Activated naive CD8-positive, alpha-beta T cell treated with anti-CD3 and anti-CD28 coated beads for 36 hours (primary cell): ENCODE results near the gene TBC1D22A. TPM values are rescaled to one million over a fixed set of nuclear protein-coding genes. Genes with fewer than 3 reads are reported as not detected.
A peak's percentile ranks its signal among the peaks of the same experiment; 100 is the strongest.

Experiments
- DNase-seq: peaks from one replicate; pipeline ENCODE4 v3.0.0; 2021
- H3K27ac Mint-ChIP-seq: one replicate; pipeline ENCODE4 v1.8.0; 2022; ENCODE audit warnings: mild to moderate bottlenecking, moderate library complexity, mixed read lengths
- H3K27me3 Mint-ChIP-seq: one replicate; pipeline ENCODE4 v1.8.0; 2022; ENCODE audit warnings: mild to moderate bottlenecking, mixed read lengths
- H3K36me3 Mint-ChIP-seq: one replicate; pipeline ENCODE4 v1.8.0; 2021; ENCODE audit warnings: mild to moderate bottlenecking, mixed read lengths
- H3K4me1 Mint-ChIP-seq: one replicate; pipeline ENCODE4 v1.8.0; 2021; ENCODE audit warnings: mixed read lengths
- H3K4me3 Mint-ChIP-seq: one replicate; pipeline ENCODE4 v1.8.0; 2022; ENCODE audit warnings: mild to moderate bottlenecking, moderate library complexity, mixed read lengths
- H3K9me3 Mint-ChIP-seq: one replicate; pipeline ENCODE4 v1.8.0; 2022; ENCODE audit warnings: mixed read lengths
- total RNA-seq, 2 experiments: library from RNA; stranded (reverse); gene quantifications; one replicate each; pipeline ENCODE4 v1.2.3, GENCODE V29; 2021

TBC1D22A gene
- total RNA-seq, 2 experiments from 2014 or later: 42.1 to 42.4 TPM

GRCh38 chr22:46964773-46965550 lies 202.5 kb downstream of the TBC1D22A start:
- no peak for DNase-seq
- Mint-ChIP-seq H3K9me3 (no peaks in the 10 kb centered on the region), H3K4me1 (peaks cover 31% of the 10 kb centered on the region), H3K27ac (no peak overlapping the region), H3K27me3 (no peaks in the 10 kb centered on the region), H3K4me3 (no peak overlapping the region), H3K36me3 (peaks cover 2% of the 10 kb centered on the region)

GRCh38 chr22:46965555-46966494 lies 203.4 kb downstream of the TBC1D22A start:
- peaks cover 39% of the 10 kb centered on the region for H3K4me1 Mint-ChIP-seq

GRCh38 chr22:46966495-46966845 lies 204.0 kb downstream of the TBC1D22A start:
- Mint-ChIP-seq H3K27ac (no peak overlapping the region), H3K4me3 (no peak overlapping the region), H3K36me3 (peaks cover 5% of the 10 kb centered on the region), H3K4me1 (peaks cover 35% of the 10 kb centered on the region), H3K9me3 (no peaks in the 10 kb centered on the region), H3K27me3 (no peaks in the 10 kb centered on the region)
- no peak for DNase-seq

More at GRCh38 chr22:46965555-46966494, 203.4 kb downstream of the TBC1D22A start:
- DNase-seq: no peak
- H3K36me3 Mint-ChIP-seq: peaks cover 5% of the 10 kb centered on the region
- H3K4me3 Mint-ChIP-seq: no peak overlapping the region
- no peaks in the 10 kb centered on the region for H3K27me3 Mint-ChIP-seq
- peak overlapping the region; percentile 46 for H3K27ac Mint-ChIP-seq
- no peaks in the 10 kb centered on the region for H3K9me3 Mint-ChIP-seq

- Mint-ChIP-seq H3K4me1 (peaks cover 31% of the 10 kb centered on the region), H3K27ac (no peak overlapping the region)
These were observed 204.4 kb downstream of the TBC1D22A start for GRCh38 chr22:46966846-46967245.

GRCh38 chr22:46967445-46968358 lies 205.3 kb downstream of the TBC1D22A start:
- Mint-ChIP-seq H3K9me3 (no peaks in the 10 kb centered on the region), H3K4me1 (peaks cover 26% of the 10 kb centered on the region), H3K27ac (no peak overlapping the region), H3K4me3 (no peak overlapping the region), H3K27me3 (no peaks in the 10 kb centered on the region), H3K36me3 (peaks cover 3% of the 10 kb centered on the region)
- DNase-seq: no peak

More at GRCh38 chr22:46966846-46967245, 204.4 kb downstream of the TBC1D22A start:
- Mint-ChIP-seq H3K36me3 (peaks cover 3% of the 10 kb centered on the region), H3K4me3 (no peak overlapping the region), H3K9me3 (no peaks in the 10 kb centered on the region), H3K27me3 (no peaks in the 10 kb centered on the region)
- DNase-seq: no peak

GRCh38 chr22:46968359-46968740 lies 205.9 kb downstream of the TBC1D22A start:
- DNase-seq: no peak
- no peaks in the 10 kb centered on the region for H3K27me3 Mint-ChIP-seq
- H3K27ac Mint-ChIP-seq: no peak overlapping the region
- H3K9me3 Mint-ChIP-seq: no peaks in the 10 kb centered on the region
- H3K4me1 Mint-ChIP-seq: peaks cover 26% of the 10 kb centered on the region
- no peak overlapping the region for H3K4me3 Mint-ChIP-seq
- H3K36me3 Mint-ChIP-seq: peaks cover 3% of the 10 kb centered on the region

- Mint-ChIP-seq H3K4me3 (no peak overlapping the region), H3K36me3 (peaks cover 3% of the 10 kb centered on the region), H3K4me1 (peaks cover 26% of the 10 kb centered on the region), H3K27ac (no peak overlapping the region), H3K9me3 (no peaks in the 10 kb centered on the region), H3K27me3 (no peaks in the 10 kb centered on the region)
- DNase-seq: no peak
These were observed 206.4 kb downstream of the TBC1D22A start for GRCh38 chr22:46968848-46969247.

GRCh38 chr22:46969491-46969890 lies 207.0 kb downstream of the TBC1D22A start:
- peak overlapping the region; percentile 9 for H3K27ac Mint-ChIP-seq
- H3K4me3 Mint-ChIP-seq: no peak overlapping the region
- peaks cover 26% of the 10 kb centered on the region for H3K4me1 Mint-ChIP-seq
- no peaks in the 10 kb centered on the region for H3K9me3 Mint-ChIP-seq
- no peaks in the 10 kb centered on the region for H3K27me3 Mint-ChIP-seq
- DNase-seq: peak; percentile 75
- H3K36me3 Mint-ChIP-seq: peaks cover 7% of the 10 kb centered on the region

- Mint-ChIP-seq H3K27ac (peak overlapping the region; percentile 45), H3K4me1 (peaks cover 26% of the 10 kb centered on the region), H3K9me3 (no peaks in the 10 kb centered on the region), H3K4me3 (no peak overlapping the region), H3K27me3 (no peaks in the 10 kb centered on the region), H3K36me3 (peaks cover 7% of the 10 kb centered on the region)
- DNase-seq: peak; percentile 21
These were observed 207.5 kb downstream of the TBC1D22A start for GRCh38 chr22:46969961-46970360.

GRCh38 chr22:46970411-46971098 lies 208.1 kb downstream of the TBC1D22A start:
- no peaks in the 10 kb centered on the region for H3K27me3 Mint-ChIP-seq
- no peak overlapping the region for H3K4me3 Mint-ChIP-seq
- DNase-seq: no peak
- H3K9me3 Mint-ChIP-seq: no peaks in the 10 kb centered on the region
- peaks cover 7% of the 10 kb centered on the region for H3K36me3 Mint-ChIP-seq
- peaks cover 27% of the 10 kb centered on the region for H3K4me1 Mint-ChIP-seq
- peak overlapping the region; percentile 45 for H3K27ac Mint-ChIP-seq

- DNase-seq: no peak
- Mint-ChIP-seq H3K4me3 (no peak overlapping the region), H3K36me3 (peaks cover 10% of the 10 kb centered on the region), H3K4me1 (peaks cover 27% of the 10 kb centered on the region), H3K27me3 (no peaks in the 10 kb centered on the region), H3K27ac (no peak overlapping the region), H3K9me3 (no peaks in the 10 kb centered on the region)
These were observed 208.8 kb downstream of the TBC1D22A start for GRCh38 chr22:46971099-46971763.

- Mint-ChIP-seq H3K36me3 (peaks cover 13% of the 10 kb centered on the region), H3K9me3 (no peaks in the 10 kb centered on the region), H3K4me3 (no peak overlapping the region), H3K4me1 (peaks cover 27% of the 10 kb centered on the region), H3K27ac (no peak overlapping the region), H3K27me3 (no peaks in the 10 kb centered on the region)
- no peak for DNase-seq
These were observed 209.3 kb downstream of the TBC1D22A start for GRCh38 chr22:46971764-46972125.

- H3K27me3 Mint-ChIP-seq: no peaks in the 10 kb centered on the region
These were observed 209.8 kb downstream of the TBC1D22A start for GRCh38 chr22:46972256-46972655.

More at GRCh38 chr22:46972256-46972655, 209.8 kb downstream of the TBC1D22A start:
- H3K4me1 Mint-ChIP-seq: peaks cover 26% of the 10 kb centered on the region
- no peaks in the 10 kb centered on the region for H3K9me3 Mint-ChIP-seq
- no peak for DNase-seq
- H3K27ac Mint-ChIP-seq: no peak overlapping the region
- peaks cover 17% of the 10 kb centered on the region for H3K36me3 Mint-ChIP-seq
- no peak overlapping the region for H3K4me3 Mint-ChIP-seq
